T-cell (primary cell): ENCODE results near the gene ETV6. TPM values are rescaled to one million over a fixed set of nuclear protein-coding genes. Genes with fewer than 3 reads are reported as not detected.

ENCODE experiments used
- ATAC-seq, 4 experiments: fragments of 200-7000 bp in 3 of 4; fragments of 150-1000 bp in 1 of 4; cut with Tn5 transposase; replicated peaks in 1 of 4; 1 replicate in 3 of 4; 2 replicates in 1 of 4; pipeline ENCODE4 v1.10.0; 2021; ENCODE audit warnings: moderate library complexity in 3 of 4, mild to moderate bottlenecking in 2 of 4, moderate number of reproducible peaks in 1 of 4
- CTCF ChIA-PET, 2 donors: fragments of 300-600 bp; sonication (Branson Sonifier 250); formaldehyde crosslinking; loops; one replicate each; lab custom pipeline; 2022; ENCODE audit warnings: antibody characterized with exemption in 2 of 2; lab: Charles Lee
- POLR2A ChIA-PET, 2 donors: fragments of 300-600 bp; sonication (Branson Sonifier 250); formaldehyde crosslinking; loops; one replicate each; lab custom pipeline; 2022; ENCODE audit warnings: antibody characterized with exemption in 2 of 2; lab: Charles Lee
- DNase-seq, 35 experiments: peaks; one replicate each; pipeline versions ENCODE4 v3.0.0 to v3.0.0-alpha.2; 2013 to 2023
- H3K27ac ChIP-seq: one replicate; pipeline ENCODE4 v1.5.1; 2013; ENCODE audit warnings: low read length
- H3K27me3 ChIP-seq, 2 experiments: replicated peaks in 1 of 2; 1 replicate in 1 of 2; 2 replicates in 1 of 2; pipeline versions ENCODE4 v1.6.1 to v1.7.0; 2013; ENCODE audit warnings: low read length in 1 of 2, mixed read lengths in 1 of 2; ENCODE audit not compliant: control insufficient read depth in 2 of 2, insufficient read depth in 2 of 2; ENCODE audit errors: extremely low read depth in 1 of 2
- H3K36me3 ChIP-seq, 2 donors: 1 replicate in 1 of 2; 2 replicates in 1 of 2; pipeline versions ENCODE4 v1.6.1 to v1.7.0; 2013; ENCODE audit warnings: low read length in 1 of 2; ENCODE audit not compliant: control insufficient read depth in 2 of 2, insufficient read depth in 1 of 2; ENCODE audit errors: extremely low read depth in 1 of 2
- H3K4me1 ChIP-seq, 2 experiments: 1 replicate in 1 of 2; 2 replicates in 1 of 2; pipeline versions ENCODE4 v1.6.1 to v1.7.0; 2013; ENCODE audit warnings: low read length in 2 of 2, mixed read lengths in 1 of 2; ENCODE audit not compliant: insufficient read depth in 2 of 2, control insufficient read depth in 1 of 2; ENCODE audit errors: extremely low read depth in 1 of 2
- H3K4me3 ChIP-seq, 2 donors: 1 replicate in 1 of 2; 2 replicates in 1 of 2; pipeline versions ENCODE4 v1.5.1 to v1.7.0; 2013; ENCODE audit warnings: mild to moderate bottlenecking in 2 of 2, low read length in 1 of 2, moderate library complexity in 1 of 2; ENCODE audit not compliant: control insufficient read depth in 1 of 2; ENCODE audit errors: extremely low read depth in 1 of 2
- H3K9me3 ChIP-seq: 2 replicates; pipeline ENCODE4 v1.7.0; 2013
- H3K27ac Mint-ChIP-seq, 2 donors: one replicate each; pipeline ENCODE4 v1.8.0; 2020 to 2021; ENCODE audit warnings: mild to moderate bottlenecking in 2 of 2, mixed read lengths in 2 of 2
- H3K27me3 Mint-ChIP-seq, 2 donors: one replicate each; pipeline ENCODE4 v1.8.0; 2021 to 2022; ENCODE audit warnings: mixed read lengths in 2 of 2
- H3K36me3 Mint-ChIP-seq: one replicate; pipeline ENCODE4 v1.8.0; 2021; ENCODE audit warnings: mixed read lengths
- H3K4me1 Mint-ChIP-seq, 3 donors: one replicate each; pipeline ENCODE4 v1.8.0; 2020 to 2022; ENCODE audit warnings: mixed read lengths in 3 of 3, mild to moderate bottlenecking in 1 of 3
- H3K4me3 Mint-ChIP-seq, 3 donors: one replicate each; pipeline ENCODE4 v1.8.0; 2020 to 2022; ENCODE audit warnings: mild to moderate bottlenecking in 3 of 3, mixed read lengths in 3 of 3, moderate library complexity in 3 of 3
- H3K9me3 Mint-ChIP-seq, 3 donors: one replicate each; pipeline ENCODE4 v1.8.0; 2020 to 2022; ENCODE audit warnings: mixed read lengths in 3 of 3
- WGBS: methylation state at CpG from one replicate; pipeline ENCODE4 v1.1.5; 2013; ENCODE audit warnings: missing lambda C conversion rate; ENCODE audit not compliant: insufficient coverage; 5-methylcytosine and 5-hydroxymethylcytosine counted together
- total RNA-seq, 35 experiments: library from RNA in 6 of 35; stranded (reverse) in 6 of 35; fragments of 120-200 nt in 1 of 35; gene quantifications; one replicate each; pipeline versions ENCODE4 v1.2.1 to v1.2.4 and lab custom pipeline; 2013 to 2026

Gene ETV6
- total RNA-seq, 5 donors from 2014 or later (not counting 1 experiment from before 2014, with no cell fraction given), result 24.8 to 36.3 (median 31.3) TPM

GRCh38 chr12:11797317-11797913, 147.9 kb downstream of the ETV6 start:
- H3K9me3 ChIP-seq, result no peaks in the 10 kb centered on the region
- POLR2A ChIA-PET, result no interaction called here
- Mint-ChIP-seq H3K4me1 (peaks cover 65 to 78% (median 67%) of the 10 kb centered on the region in 3 donors), H3K27me3 (no peaks in the 10 kb centered on the region), H3K27ac (peak overlapping the region in 1 of 2 donors; percentile 31), H3K9me3 (no peaks in the 10 kb centered on the region), H3K36me3 (peaks cover 23% of the 10 kb centered on the region), H3K4me3 (no peak overlapping the region)
- no peak for DNase-seq
- no peak for ATAC-seq
- WGBS, result 86% methylated on average over 1 of the region's 5 CpGs
- H3K36me3 ChIP-seq, result no peaks in the 10 kb centered on the region
- peaks cover 9 to 12% of the 10 kb centered on the region in 2 experiments for H3K4me1 ChIP-seq
- CTCF ChIA-PET, result no interaction called here
- no peaks in the 10 kb centered on the region for H3K27me3 ChIP-seq
- no peak overlapping the region for H3K4me3 ChIP-seq
- H3K27ac ChIP-seq, result no peak overlapping the region

- Mint-ChIP-seq H3K27me3 (no peaks in the 10 kb centered on the region), H3K4me3 (no peak overlapping the region), H3K9me3 (no peaks in the 10 kb centered on the region), H3K4me1 (peaks cover 65 to 81% (median 69%) of the 10 kb centered on the region in 3 donors), H3K36me3 (peaks cover 24% of the 10 kb centered on the region), H3K27ac (peak overlapping the region; percentile 18 to 44)
- ATAC-seq, result no peak
- Histone ChIP-seq H3K36me3 (no peaks in the 10 kb centered on the region), H3K27ac (no peak overlapping the region), H3K4me3 (no peak overlapping the region), H3K4me1 (peaks cover 9 to 12% of the 10 kb centered on the region in 2 experiments), H3K9me3 (no peaks in the 10 kb centered on the region), H3K27me3 (no peaks in the 10 kb centered on the region)
- ChIA-PET POLR2A (no interaction called here), CTCF (no interaction called here)
- 100% methylated on average over 3 of the region's 7 CpGs for WGBS
- no peak for DNase-seq
Measured at GRCh38 chr12:11798006-11798708, 148.7 kb downstream of the ETV6 start.

GRCh38 chr12:11798856-11799501, 149.5 kb downstream of the ETV6 start:
- Mint-ChIP-seq H3K27me3 (no peaks in the 10 kb centered on the region), H3K4me3 (peak overlapping the region in 1 of 3 donors; percentile 15), H3K36me3 (peaks cover 21% of the 10 kb centered on the region), H3K27ac (peak overlapping the region in 1 of 2 donors; percentile 57), H3K9me3 (no peaks in the 10 kb centered on the region), H3K4me1 (peaks cover 58 to 75% (median 64%) of the 10 kb centered on the region in 3 donors)
- H3K4me1 ChIP-seq, result peaks cover 9 to 12% of the 10 kb centered on the region in 2 experiments
- 67% methylated on average over 1 of the region's 4 CpGs for WGBS
- no peaks in the 10 kb centered on the region for H3K36me3 ChIP-seq
- DNase-seq (no peak), ATAC-seq (no peak)
- no peaks in the 10 kb centered on the region for H3K9me3 ChIP-seq
- no peak overlapping the region for H3K27ac ChIP-seq
- no peaks in the 10 kb centered on the region for H3K27me3 ChIP-seq
- POLR2A ChIA-PET, result interaction anchor here in 1 of 2 donors (0.6 kb wide), 1 partner anchor 23 kb away, joined by 3 read pairs; no protein-coding TSS in a partner anchor
- no peak overlapping the region for H3K4me3 ChIP-seq
- CTCF ChIA-PET, result no interaction called here

- Mint-ChIP-seq H3K27me3 (no peaks in the 10 kb centered on the region), H3K27ac (no peak overlapping the region), H3K36me3 (peaks cover 26% of the 10 kb centered on the region), H3K4me1 (peaks cover 61 to 75% (median 66%) of the 10 kb centered on the region in 3 donors), H3K4me3 (no peak overlapping the region), H3K9me3 (no peaks in the 10 kb centered on the region)
- Histone ChIP-seq H3K36me3 (no peaks in the 10 kb centered on the region), H3K9me3 (no peaks in the 10 kb centered on the region), H3K27me3 (no peaks in the 10 kb centered on the region), H3K27ac (no peak overlapping the region), H3K4me3 (no peak overlapping the region), H3K4me1 (peaks cover 9 to 12% of the 10 kb centered on the region in 2 experiments)
- ATAC-seq (no peak), DNase-seq (no peak)
- CTCF ChIA-PET, result no interaction called here
- POLR2A ChIA-PET, result no interaction called here
- 100% methylated on average over 1 of the region's 8 CpGs for WGBS
Measured at GRCh38 chr12:11799502-11799873, 150.0 kb downstream of the ETV6 start.

- Histone ChIP-seq H3K9me3 (no peaks in the 10 kb centered on the region), H3K27ac (no peak overlapping the region), H3K4me1 (peaks cover 9 to 12% of the 10 kb centered on the region in 2 experiments), H3K36me3 (no peaks in the 10 kb centered on the region), H3K27me3 (no peaks in the 10 kb centered on the region), H3K4me3 (no peak overlapping the region)
- peaks cover 24% of the 10 kb centered on the region for H3K36me3 Mint-ChIP-seq
- ATAC-seq, result no peak
- DNase-seq, result no peak
- ChIA-PET CTCF (interaction anchor here in 1 of 2 donors (1.0 kb wide), 1 partner anchor 75 kb away, joined by 3 read pairs; no protein-coding TSS in a partner anchor), POLR2A (interaction anchor here in 1 of 2 donors (0.6 kb wide), 1 partner anchor 70 kb away, joined by 3 read pairs; no protein-coding TSS in a partner anchor)
- WGBS, result 75% methylated on average over 1 of the region's 5 CpGs
- peaks cover 61 to 69% (median 61%) of the 10 kb centered on the region in 3 donors for H3K4me1 Mint-ChIP-seq
- H3K9me3 Mint-ChIP-seq, result no peaks in the 10 kb centered on the region
- H3K4me3 Mint-ChIP-seq, result no peak overlapping the region
- no peaks in the 10 kb centered on the region for H3K27me3 Mint-ChIP-seq
- peak overlapping the region; percentile 11 to 51 for H3K27ac Mint-ChIP-seq
Measured at GRCh38 chr12:11801643-11802042, 152.2 kb downstream of the ETV6 start.

GRCh38 chr12:11804130-11804529, 154.7 kb downstream of the ETV6 start:
- H3K4me3 ChIP-seq, result no peak overlapping the region
- H3K27me3 ChIP-seq, result no peaks in the 10 kb centered on the region
- H3K9me3 ChIP-seq, result no peaks in the 10 kb centered on the region
- H3K27me3 Mint-ChIP-seq, result no peaks in the 10 kb centered on the region
- no peaks in the 10 kb centered on the region for H3K9me3 Mint-ChIP-seq
- no peak for ATAC-seq
- 100% methylated on average over 1 of the region's 1 CpG for WGBS
- H3K4me3 Mint-ChIP-seq, result no peak overlapping the region
- POLR2A ChIA-PET, result no interaction called here
- DNase-seq, result no peak
- H3K36me3 ChIP-seq, result no peaks in the 10 kb centered on the region
- H3K36me3 Mint-ChIP-seq, result peaks cover 24% of the 10 kb centered on the region
- CTCF ChIA-PET, result no interaction called here
- no peak overlapping the region for H3K27ac Mint-ChIP-seq
- no peak overlapping the region for H3K27ac ChIP-seq
- peaks cover 6 to 8% of the 10 kb centered on the region in 2 experiments for H3K4me1 ChIP-seq
- H3K4me1 Mint-ChIP-seq, result peaks cover 51 to 65% (median 51%) of the 10 kb centered on the region in 3 donors
